Measurements from ENCODE around the gene ACTN1.

GRCh38 chr14:68962681-68963080, 16.4 kb downstream of the ACTN1 start:
- TF ChIP-seq EP300 (IDR thresholded peaks at IDR 0.05; ENCODE audit: borderline replicate concordance in 1 of 2, low read depth in 2 of 2, low read length in 2 of 2) (no peak), SRF (IDR thresholded peaks at IDR 0.05; ENCODE audit: low read depth, low read length) (no peak), TAF7 (optimal IDR thresholded peaks at IDR 0.05; ENCODE audit: borderline replicate concordance, low read depth, low read length) (no peak), RBBP5 (IDR thresholded peaks at IDR 0.05; ENCODE audit: borderline replicate concordance, low read depth, low read length) (no peak), KDM1A (IDR thresholded peaks at IDR 0.05; ENCODE audit: borderline replicate concordance, low read length) (no peak), CTCF (IDR thresholded peaks at IDR 0.05; ENCODE audit: control extremely low read depth in 1 of 3, insufficient read depth in 1 of 3, low read depth in 1 of 3, low read length in 3 of 3) (no peak), JUND (IDR thresholded peaks at IDR 0.05; ENCODE audit: low read length) (no peak), POLR2A (IDR thresholded peaks at IDR 0.05; ENCODE audit: control extremely low read depth in 1 of 2, low read depth in 2 of 2, low read length in 2 of 2) (no peak), TAF1 (IDR thresholded peaks at IDR 0.05; ENCODE audit: low read depth, low read length) (no peak), CEBPB (IDR thresholded peaks at IDR 0.05; ENCODE audit: low read depth, low read length) (no peak)

Data from H1 (cell line).